NCI-H446 (cell line): Measurements from ENCODE around the gene CLTCL1.

Source experiments
- DNase-seq, 2 experiments: peaks; one replicate each; lab custom pipeline; 2025; lab: John Stamatoyannopoulos, UW

CLTCL1 gene

GRCh38 chr22:19150482-19151328 lies 140.8 kb downstream of the CLTCL1 start:
- no peak for DNase-seq

- DNase-seq = no peak
These were observed 141.5 kb downstream of the CLTCL1 start, which contains the start of gene GSC2 for GRCh38 chr22:19149991-19150390. GSC2 (minus strand) TSS chr22:19150292; CDS start chr22:19150283, 9 bp downstream.

- DNase-seq = no peak
These were observed 142.3 kb downstream of the CLTCL1 start for GRCh38 chr22:19149047-19149883.

- DNase-seq = no peak
These were observed 143.0 kb downstream of the CLTCL1 start for GRCh38 chr22:19148417-19149046.

GRCh38 chr22:19147195-19147780 lies 144.2 kb downstream of the CLTCL1 start:
- no peak for DNase-seq

GRCh38 chr22:19146215-19146968 lies 145.1 kb downstream of the CLTCL1 start:
- DNase-seq = no peak

GRCh38 chr22:19143967-19144400 lies 147.5 kb downstream of the CLTCL1 start:
- no peak for DNase-seq

- DNase-seq = no peak
These were observed 148.3 kb downstream of the CLTCL1 start for GRCh38 chr22:19143212-19143611.

GRCh38 chr22:19142394-19142793 lies 149.1 kb downstream of the CLTCL1 start:
- DNase-seq = no peak

GRCh38 chr22:19139974-19140373 lies 151.5 kb downstream of the CLTCL1 start:
- DNase-seq = no peak

GRCh38 chr22:19139001-19139356 lies 152.5 kb downstream of the CLTCL1 start:
- no peak for DNase-seq

GRCh38 chr22:19138217-19139000 lies 153.1 kb downstream of the CLTCL1 start:
- no peak for DNase-seq

- DNase-seq = no peak
These were observed 153.9 kb downstream of the CLTCL1 start for GRCh38 chr22:19137384-19138216.

- no peak for DNase-seq
These were observed 154.6 kb downstream of the CLTCL1 start for GRCh38 chr22:19136915-19137314.

- DNase-seq = no peak
These were observed 156.6 kb downstream of the CLTCL1 start for GRCh38 chr22:19134874-19135273.

- no peak for DNase-seq
These were observed 157.2 kb downstream of the CLTCL1 start for GRCh38 chr22:19134176-19134831.

- DNase-seq = no peak
These were observed 158.0 kb downstream of the CLTCL1 start for GRCh38 chr22:19133561-19133960.

- no peak for DNase-seq
These were observed 158.7 kb downstream of the CLTCL1 start for GRCh38 chr22:19132693-19133400.
